Immature natural killer cell (primary cell): ENCODE data around the gene BLACAT1. TPM values are rescaled to one million over a fixed set of nuclear protein-coding genes. Genes with fewer than 3 reads are reported as not detected.
"Not testable (repeated sequence)": the region's sequence is repeated elsewhere in the genome, so short reads cannot be mapped to it uniquely, and the experiment has no call there.

Experiments used
- DNase-seq, 3 donors: peaks; one replicate each; pipeline ENCODE4 v3.0.0; 2022; ENCODE audit warnings: mixed read lengths in 1 of 3
- H3K27ac Mint-ChIP-seq, 6 donors: one replicate each; pipeline ENCODE4 v1.8.0; 2020; ENCODE audit warnings: mixed read lengths in 6 of 6, mild to moderate bottlenecking in 5 of 6, inconsistent platforms in 4 of 6, moderate library complexity in 3 of 6
- H3K27me3 Mint-ChIP-seq, 3 donors: one replicate each; pipeline ENCODE4 v1.8.0; 2020 to 2021; ENCODE audit warnings: low read depth in 3 of 3, mild to moderate bottlenecking in 3 of 3, mixed read lengths in 3 of 3, moderate library complexity in 3 of 3, inconsistent platforms in 1 of 3
- H3K36me3 Mint-ChIP-seq, 3 donors: one replicate each; pipeline ENCODE4 v1.8.0; 2020; ENCODE audit warnings: mixed read lengths in 3 of 3, inconsistent platforms in 2 of 3, mild to moderate bottlenecking in 2 of 3
- H3K4me1 Mint-ChIP-seq, 2 donors: one replicate each; pipeline ENCODE4 v1.8.0; 2020; ENCODE audit warnings: inconsistent platforms in 2 of 2, mild to moderate bottlenecking in 2 of 2, mixed read lengths in 2 of 2, moderate library complexity in 1 of 2
- H3K4me3 Mint-ChIP-seq, 5 donors: one replicate each; pipeline ENCODE4 v1.8.0; 2020; ENCODE audit warnings: mild to moderate bottlenecking in 5 of 5, mixed read lengths in 5 of 5, inconsistent platforms in 3 of 5, moderate library complexity in 3 of 5
- H3K9me3 Mint-ChIP-seq, 6 donors: one replicate each; pipeline ENCODE4 v1.8.0; 2020; ENCODE audit warnings: mild to moderate bottlenecking in 6 of 6, mixed read lengths in 6 of 6, inconsistent platforms in 4 of 6, moderate library complexity in 3 of 6
- polyA plus RNA-seq, 3 donors: library from polyadenylated mRNA; unstranded; fragments of 300-500 nt; fragmentation: Illumina TruSeq; gene quantifications; one replicate each; pipeline ENCODE4 v1.2.3, GENCODE V29; 2021

BLACAT1 gene
- polyA plus RNA-seq, 3 donors from 2014 or later = not detected

GRCh38 chr1:205438213-205439158 is 17.4 kb downstream of the BLACAT1 start:
- Mint-ChIP-seq H3K9me3 (no peaks in the 10 kb centered on the region), H3K27ac (peak overlapping the region in 1 of 6 donors; percentile 21), H3K4me3 (no peak overlapping the region), H3K36me3 (no peaks in the 10 kb centered on the region), H3K4me1 (peaks cover 36 to 45% of the 10 kb centered on the region in 2 donors), H3K27me3 (peaks cover 6 to 9% (median 9%) of the 10 kb centered on the region in 3 donors)
- DNase-seq = no peak

DNA sequence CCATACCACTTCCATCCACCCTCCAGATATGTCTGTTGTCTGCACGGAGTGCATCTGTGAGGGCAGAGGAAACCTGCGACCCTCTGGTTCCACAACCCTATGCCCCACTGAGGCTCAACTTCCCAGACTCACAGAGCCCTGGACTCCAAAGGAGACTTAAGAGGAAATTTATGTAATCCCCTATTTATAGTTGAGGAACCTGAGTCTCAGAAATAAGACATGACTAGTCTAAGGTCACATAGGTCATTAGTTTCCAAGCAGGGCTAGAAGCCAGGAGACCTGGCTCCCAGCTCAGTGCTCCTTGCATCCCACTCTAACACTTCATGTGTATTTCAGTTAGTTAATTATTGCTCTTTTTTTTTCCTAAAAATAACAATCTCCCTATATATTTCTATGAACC is 18.3 kb downstream of the BLACAT1 start:
- H3K9me3 Mint-ChIP-seq = no peaks in the 10 kb centered on the region
- H3K27ac Mint-ChIP-seq = no peak overlapping the region
- H3K4me3 Mint-ChIP-seq = no peak overlapping the region
- peaks cover 36 to 45% of the 10 kb centered on the region in 2 donors for H3K4me1 Mint-ChIP-seq
- H3K36me3 Mint-ChIP-seq = no peaks in the 10 kb centered on the region
- no peak for DNase-seq
- peaks cover 6 to 9% (median 9%) of the 10 kb centered on the region in 3 donors for H3K27me3 Mint-ChIP-seq

GRCh38 chr1:205436776-205437410 is 19.0 kb downstream of the BLACAT1 start:
- peaks cover 34 to 42% of the 10 kb centered on the region in 2 donors for H3K4me1 Mint-ChIP-seq
- H3K27ac Mint-ChIP-seq = peak overlapping the region in 2 of 6 donors; percentile 22 to 65
- no peak overlapping the region for H3K4me3 Mint-ChIP-seq
- H3K9me3 Mint-ChIP-seq = no peaks in the 10 kb centered on the region
- H3K27me3 Mint-ChIP-seq = peaks cover 6 to 13% (median 9%) of the 10 kb centered on the region in 3 donors
- H3K36me3 Mint-ChIP-seq = no peaks in the 10 kb centered on the region
- DNase-seq = peak; percentile 20 to 47 (median 35)

DNA sequence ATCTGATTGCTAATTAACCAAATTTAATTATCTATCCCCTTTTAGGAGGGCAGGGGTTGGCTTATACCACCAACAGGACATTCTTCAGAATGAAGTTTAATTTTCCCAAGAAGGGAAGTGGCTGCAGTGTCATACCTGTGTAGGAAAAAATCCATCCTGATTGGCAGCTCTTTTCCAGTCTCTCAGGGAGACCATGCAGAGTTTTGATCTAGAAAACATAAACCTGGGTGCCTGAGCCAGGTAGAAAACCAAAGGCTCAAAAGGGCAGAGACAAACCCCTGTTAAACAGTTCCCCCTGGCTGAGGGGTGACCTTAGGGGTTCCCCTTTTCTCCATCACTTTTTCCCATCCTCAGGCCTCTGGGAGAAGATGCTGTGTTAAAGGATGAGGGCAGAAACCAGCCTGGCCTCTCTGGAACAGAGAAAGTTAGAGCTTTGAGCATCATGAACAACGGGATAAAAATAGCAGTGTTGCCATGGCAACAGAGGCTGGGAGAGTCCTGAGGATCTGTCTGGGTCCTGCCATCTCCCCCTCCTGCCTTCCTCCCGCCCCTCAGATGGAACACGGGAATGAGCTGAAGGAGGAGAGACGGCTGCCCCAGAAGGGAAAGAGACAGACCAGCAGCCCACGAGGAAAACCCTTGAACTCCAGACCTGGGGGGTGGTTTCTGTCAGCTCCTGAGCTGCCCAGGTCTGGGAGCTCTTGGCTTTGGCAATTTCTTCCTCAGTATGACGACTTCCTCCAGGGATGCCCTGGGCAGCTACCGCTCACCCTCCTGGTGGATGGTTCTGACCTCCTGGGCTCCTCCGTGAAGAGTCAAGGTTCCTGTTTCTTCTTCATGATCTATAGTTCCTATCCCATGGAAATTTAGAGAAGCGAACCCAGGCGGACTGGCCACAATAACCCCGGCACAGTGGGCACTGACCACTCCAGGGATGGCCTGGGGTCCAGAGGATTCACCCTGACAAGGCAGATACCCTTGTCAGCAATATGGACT is 20.0 kb downstream of the BLACAT1 start:
- Mint-ChIP-seq H3K27me3 (peaks cover 7 to 14% (median 8%) of the 10 kb centered on the region in 3 donors), H3K27ac (no peak overlapping the region), H3K9me3 (no peaks in the 10 kb centered on the region), H3K4me3 (no peak overlapping the region), H3K36me3 (no peaks in the 10 kb centered on the region), H3K4me1 (peaks cover 28 to 37% of the 10 kb centered on the region in 2 donors)
- DNase-seq = no peak

DNA sequence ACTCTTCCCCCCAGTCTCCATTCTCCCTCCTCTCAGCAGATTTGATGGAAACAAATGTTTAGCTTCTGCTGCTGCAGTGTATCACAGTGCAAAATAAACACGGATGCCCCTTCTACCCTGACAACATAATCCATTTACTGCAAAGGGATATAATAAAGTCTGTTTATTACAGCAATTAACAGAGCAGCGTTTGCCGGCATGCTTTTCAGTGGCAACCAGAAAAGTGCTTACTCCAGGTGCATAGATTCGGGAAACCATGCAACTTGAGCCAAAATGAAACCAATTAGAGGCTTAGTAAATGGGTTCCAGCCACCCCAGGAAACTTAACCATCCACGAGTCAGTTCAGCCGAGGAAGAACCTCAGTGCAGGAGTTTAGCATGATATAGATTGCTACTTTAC is 21.1 kb downstream of the BLACAT1 start:
- no peaks in the 10 kb centered on the region for H3K36me3 Mint-ChIP-seq
- peaks cover 10 to 14% (median 11%) of the 10 kb centered on the region in 3 donors for H3K27me3 Mint-ChIP-seq
- no peak for DNase-seq
- no peaks in the 10 kb centered on the region for H3K9me3 Mint-ChIP-seq
- peak overlapping the region in 1 of 6 donors; percentile 3 for H3K27ac Mint-ChIP-seq
- H3K4me3 Mint-ChIP-seq = no peak overlapping the region
- peaks cover 24 to 37% of the 10 kb centered on the region in 2 donors for H3K4me1 Mint-ChIP-seq

- not testable (repeated sequence) for H3K36me3 Mint-ChIP-seq, DNase-seq, H3K4me3 Mint-ChIP-seq, H3K9me3 Mint-ChIP-seq, H3K27ac Mint-ChIP-seq
- peaks cover 10 to 12% (median 11%) of the 10 kb centered on the region in 3 donors for H3K27me3 Mint-ChIP-seq
- H3K4me1 Mint-ChIP-seq = peaks cover 20 to 31% of the 10 kb centered on the region in 2 donors
These were observed 23.2 kb downstream of the BLACAT1 start for GRCh38 chr1:205432692-205433091.

DNA sequence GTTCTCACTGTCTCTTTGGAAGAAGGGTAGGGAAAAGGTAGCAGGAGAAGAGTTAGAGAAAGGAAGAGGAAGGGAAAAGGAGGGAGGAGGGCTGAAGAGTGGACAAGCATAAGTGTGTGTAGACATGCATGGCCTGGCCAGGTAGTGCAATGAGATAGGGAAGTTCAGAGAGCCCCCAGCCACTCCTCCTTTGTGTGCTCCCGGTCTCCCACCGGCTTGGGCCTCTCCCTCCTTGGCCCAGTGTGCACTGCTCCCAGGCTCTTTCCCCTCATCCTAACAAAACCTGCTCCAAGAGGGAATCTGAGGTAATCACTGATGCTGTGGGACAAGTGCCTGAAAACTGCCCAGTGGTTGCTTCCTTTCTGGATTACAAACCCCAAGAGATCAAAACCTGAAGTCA is 23.7 kb downstream of the BLACAT1 start:
- no peaks in the 10 kb centered on the region for H3K9me3 Mint-ChIP-seq
- DNase-seq = no peak
- H3K4me3 Mint-ChIP-seq = no peak overlapping the region
- H3K4me1 Mint-ChIP-seq = peaks cover 16 to 25% of the 10 kb centered on the region in 2 donors
- no peak overlapping the region for H3K27ac Mint-ChIP-seq
- H3K36me3 Mint-ChIP-seq = no peaks in the 10 kb centered on the region
- H3K27me3 Mint-ChIP-seq = peaks cover 8 to 12% (median 11%) of the 10 kb centered on the region in 3 donors

- peaks cover 12 to 18% of the 10 kb centered on the region in 2 donors for H3K4me1 Mint-ChIP-seq
- H3K4me3 Mint-ChIP-seq = peak overlapping the region; percentile 80 to 90 (median 89)
- H3K36me3 Mint-ChIP-seq = no peaks in the 10 kb centered on the region
- DNase-seq = peak; percentile 50 to 59 (median 57)
- H3K27ac Mint-ChIP-seq = peak overlapping the region in 3 of 6 donors; percentile 42 to 81 (median 71)
- peaks cover 9 to 11% (median 11%) of the 10 kb centered on the region in 3 donors for H3K27me3 Mint-ChIP-seq
- no peaks in the 10 kb centered on the region for H3K9me3 Mint-ChIP-seq
These were observed 25.0 kb downstream of the BLACAT1 start for GRCh38 chr1:205430696-205431305.

DNA sequence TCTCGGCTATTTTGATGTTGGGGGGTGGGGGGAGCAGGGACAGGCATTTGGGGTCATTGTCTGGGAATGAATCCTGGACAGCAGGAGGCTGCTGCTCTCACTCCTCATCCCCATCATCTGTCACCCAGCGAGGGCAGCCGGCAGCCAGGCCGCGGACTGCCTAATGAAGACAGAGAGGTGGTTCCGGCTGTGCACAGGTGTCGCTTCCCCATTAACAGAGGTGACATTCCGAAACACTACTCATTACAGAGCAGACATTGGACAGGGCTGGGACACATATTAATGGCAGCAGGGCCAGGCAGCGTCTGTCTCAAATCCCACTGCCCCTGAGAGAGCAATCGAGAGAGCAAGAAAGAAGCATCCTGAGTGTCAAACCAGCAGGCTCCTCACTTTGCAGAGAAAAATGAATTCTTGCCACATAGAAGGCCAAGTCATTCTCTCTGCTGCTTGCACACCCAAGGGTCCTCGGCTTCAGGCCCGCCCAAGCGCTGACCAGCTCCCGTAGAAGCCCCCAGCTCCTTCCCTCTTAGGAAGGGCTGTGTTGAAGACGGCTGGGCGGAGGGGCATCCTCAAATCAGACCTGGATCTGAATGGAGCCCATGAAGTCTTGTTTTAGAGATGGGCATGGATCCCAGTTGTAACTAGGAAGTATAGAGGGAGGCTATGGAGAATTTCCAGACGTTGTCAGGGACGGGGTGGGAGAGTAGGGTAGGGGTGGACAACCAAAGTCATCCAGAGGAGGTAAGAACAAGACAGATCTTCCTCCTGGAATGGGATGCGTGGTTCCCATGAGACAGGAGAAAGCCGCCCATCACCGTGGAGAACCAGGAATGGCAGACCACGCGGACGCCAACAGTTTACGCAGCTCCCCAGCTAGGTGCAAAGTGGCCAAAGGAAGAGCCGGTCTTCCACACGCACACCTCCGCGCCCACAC is 25.8 kb downstream of the BLACAT1 start:
- Mint-ChIP-seq H3K27ac (peak overlapping the region in 2 of 6 donors; percentile 36 to 64), H3K27me3 (peaks cover 5 to 11% (median 11%) of the 10 kb centered on the region in 3 donors), H3K9me3 (no peaks in the 10 kb centered on the region), H3K4me1 (peaks cover 12 to 18% of the 10 kb centered on the region in 2 donors), H3K36me3 (no peaks in the 10 kb centered on the region), H3K4me3 (peak overlapping the region; percentile 71 to 90 (median 87))
- no peak for DNase-seq

- Mint-ChIP-seq H3K36me3 (no peaks in the 10 kb centered on the region), H3K4me1 (peaks cover 2 to 5% of the 10 kb centered on the region in 2 donors), H3K27me3 (peaks cover 0 to 4% (median 0%) of the 10 kb centered on the region in 3 donors), H3K27ac (no peak overlapping the region), H3K9me3 (no peaks in the 10 kb centered on the region), H3K4me3 (no peak overlapping the region)
- DNase-seq = no peak
These were observed 30.8 kb downstream of the BLACAT1 start for GRCh38 chr1:205424901-205425600.

GRCh38 chr1:205423814-205424399 is 31.9 kb downstream of the BLACAT1 start:
- DNase-seq = no peak
- Mint-ChIP-seq H3K36me3 (no peaks in the 10 kb centered on the region), H3K4me3 (no peak overlapping the region), H3K27me3 (peaks cover 0 to 4% (median 0%) of the 10 kb centered on the region in 3 donors), H3K27ac (no peak overlapping the region), H3K9me3 (no peaks in the 10 kb centered on the region), H3K4me1 (no peaks in the 10 kb centered on the region)
